Activated CD4-positive, alpha-beta T cell treated with anti-CD3 and anti-CD28 coated beads, Interleukin-2, amount 50 U/mL, for 1 hour (primary cell): ENCODE results near the gene BCDIN3D.

Experiments
- DNase-seq: peaks from one replicate; pipeline ENCODE4 v3.0.0-alpha.2; 2020

The BCDIN3D gene

GRCh38 chr12:49813131-49813530 lies 29.8 kb downstream of the BCDIN3D start:
- no peak for DNase-seq

- no peak for DNase-seq
These were observed 30.9 kb downstream of the BCDIN3D start for GRCh38 chr12:49811961-49812401.

DNA sequence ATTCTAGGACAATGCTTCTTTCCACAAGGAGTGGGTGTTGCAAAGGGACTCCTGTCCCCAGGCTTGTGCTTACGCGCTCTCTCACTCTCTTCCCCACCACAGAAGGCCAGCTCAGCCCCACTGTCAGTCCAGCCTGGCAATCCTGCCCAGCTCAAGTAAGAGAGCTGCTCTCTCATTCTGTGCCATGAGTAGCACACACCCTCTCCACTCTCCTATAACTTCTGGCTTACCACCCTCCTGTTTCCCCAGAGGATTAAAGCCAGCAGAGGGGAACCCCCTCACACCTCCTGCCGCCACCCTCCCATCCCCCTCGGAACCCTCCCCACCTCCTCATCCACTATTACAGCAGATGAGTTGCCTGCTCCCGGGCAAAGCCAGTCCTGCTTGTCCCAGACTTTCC lies 31.8 kb downstream of the BCDIN3D start:
- no peak for DNase-seq

- DNase-seq, result no peak
These were observed 33.0 kb downstream of the BCDIN3D start for GRCh38 chr12:49809906-49810389.

DNA sequence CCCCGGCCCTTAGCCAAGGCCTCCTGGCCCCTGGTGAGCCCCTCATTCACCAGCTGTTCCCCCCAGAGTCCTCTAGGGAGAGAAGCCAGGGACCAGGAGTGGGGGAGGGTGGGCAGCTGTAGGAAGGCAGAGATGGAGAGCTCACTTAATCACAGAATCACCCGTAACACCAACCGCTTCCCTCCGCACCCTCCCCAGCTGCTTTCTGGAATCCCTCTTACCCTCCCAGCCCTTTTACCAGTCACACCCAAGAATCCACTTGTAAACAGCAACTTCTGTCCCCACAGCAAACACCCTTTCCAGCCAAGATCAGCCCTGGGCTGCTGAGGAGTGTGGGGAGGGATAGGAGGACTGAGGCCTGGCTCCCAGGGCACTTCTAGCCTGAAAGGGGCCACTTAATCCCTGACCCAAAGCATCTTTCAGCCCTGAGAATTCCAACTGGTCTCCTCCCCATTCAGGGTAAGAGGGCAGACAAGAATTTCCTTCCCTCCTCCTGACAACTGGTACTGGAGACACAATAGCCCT lies 33.5 kb downstream of the BCDIN3D start:
- DNase-seq, result no peak

GRCh38 chr12:49808686-49809380 lies 34.1 kb downstream of the BCDIN3D start:
- no peak for DNase-seq

GRCh38 chr12:49807991-49808580 lies 34.8 kb downstream of the BCDIN3D start:
- DNase-seq, result no peak

GRCh38 chr12:49806877-49807276 lies 36.0 kb downstream of the BCDIN3D start:
- DNase-seq, result no peak

DNA sequence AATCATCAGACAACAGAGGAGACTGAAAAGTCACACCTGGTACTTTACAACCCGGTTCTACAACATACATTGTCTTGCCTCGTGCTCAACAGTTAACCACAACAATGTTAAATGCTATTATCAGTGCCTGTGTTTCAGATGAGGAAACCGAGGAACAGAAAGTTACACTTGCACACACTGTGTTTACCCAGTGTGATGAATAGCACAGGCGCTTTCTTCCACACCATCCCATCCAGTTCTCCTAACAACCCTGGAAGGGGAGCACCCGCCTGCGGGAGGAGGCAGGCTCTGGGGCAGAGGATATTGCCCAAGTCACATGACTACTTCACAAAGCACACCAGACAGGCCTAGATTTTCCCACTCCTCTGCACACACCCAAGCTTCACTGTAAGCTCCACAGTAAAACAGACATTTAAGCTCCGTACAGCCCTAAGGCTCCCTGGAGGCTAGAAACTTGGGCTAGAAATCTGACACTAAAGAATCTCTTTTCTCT lies 36.5 kb downstream of the BCDIN3D start:
- no peak for DNase-seq

DNA sequence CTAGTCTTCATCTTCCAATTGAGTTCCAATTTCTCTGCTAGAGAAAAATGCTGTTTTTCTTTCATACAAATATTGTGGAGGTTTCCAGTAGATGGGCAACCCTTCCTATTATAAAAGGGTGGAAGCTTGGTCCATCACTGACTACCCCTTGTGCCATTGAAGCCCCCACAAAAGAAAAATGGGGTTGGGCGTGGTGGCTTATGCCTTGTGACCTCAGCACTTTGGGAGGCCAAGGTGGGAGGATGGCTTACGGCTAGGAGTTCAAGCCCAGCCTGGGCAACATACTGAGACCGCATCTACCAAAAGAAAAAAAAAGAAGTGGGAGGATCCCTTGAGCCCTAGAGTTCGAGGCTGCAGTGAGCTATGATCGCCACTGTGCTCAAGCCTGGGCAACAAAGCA lies 37.5 kb downstream of the BCDIN3D start:
- no peak for DNase-seq

GRCh38 chr12:49804821-49805220 lies 38.1 kb downstream of the BCDIN3D start:
- no peak for DNase-seq

DNA sequence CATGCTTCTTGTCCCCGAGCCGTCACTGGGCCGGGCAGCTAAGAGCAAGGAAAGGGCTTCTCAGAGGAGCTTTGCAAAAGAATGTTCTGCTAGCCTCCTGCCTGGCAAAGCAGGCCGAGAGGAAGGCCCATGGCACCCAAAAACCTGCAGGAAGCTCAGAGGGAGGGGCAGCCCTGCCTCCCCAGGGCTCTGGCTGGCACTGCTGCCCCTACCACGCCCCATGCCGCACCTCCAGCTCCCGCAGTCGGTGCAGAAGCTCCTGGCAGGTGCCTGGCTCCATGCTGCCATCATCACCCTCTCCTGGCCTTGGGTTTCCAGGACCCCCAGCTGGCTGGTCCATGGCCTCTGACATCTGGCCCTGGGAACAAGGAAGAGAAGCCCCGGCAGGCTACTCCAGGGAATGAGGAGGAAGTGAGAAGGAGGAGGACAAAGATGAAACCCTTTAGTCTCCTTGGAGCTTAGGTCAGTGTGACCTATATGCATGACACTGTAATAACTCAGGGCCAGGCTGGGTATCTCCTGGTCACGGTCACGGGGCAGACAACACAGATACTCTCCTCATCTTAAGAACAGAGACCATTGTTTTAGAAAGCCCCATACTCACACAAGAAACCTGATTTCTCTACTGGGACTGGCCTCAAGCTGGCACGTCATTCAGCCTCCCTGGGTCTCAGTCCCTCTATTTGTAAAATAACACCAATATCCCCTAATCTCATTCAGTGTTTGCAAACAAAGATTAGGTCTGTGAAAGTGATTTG lies 39.0 kb downstream of the BCDIN3D start:
- DNase-seq, result no peak

- DNase-seq, result no peak
These were observed 41.5 kb downstream of the BCDIN3D start for GRCh38 chr12:49801141-49802063.

GRCh38 chr12:49800421-49801140 lies 42.3 kb downstream of the BCDIN3D start:
- no peak for DNase-seq

- DNase-seq, result no peak
These were observed 44.0 kb downstream of the BCDIN3D start for GRCh38 chr12:49798934-49799333.

DNA sequence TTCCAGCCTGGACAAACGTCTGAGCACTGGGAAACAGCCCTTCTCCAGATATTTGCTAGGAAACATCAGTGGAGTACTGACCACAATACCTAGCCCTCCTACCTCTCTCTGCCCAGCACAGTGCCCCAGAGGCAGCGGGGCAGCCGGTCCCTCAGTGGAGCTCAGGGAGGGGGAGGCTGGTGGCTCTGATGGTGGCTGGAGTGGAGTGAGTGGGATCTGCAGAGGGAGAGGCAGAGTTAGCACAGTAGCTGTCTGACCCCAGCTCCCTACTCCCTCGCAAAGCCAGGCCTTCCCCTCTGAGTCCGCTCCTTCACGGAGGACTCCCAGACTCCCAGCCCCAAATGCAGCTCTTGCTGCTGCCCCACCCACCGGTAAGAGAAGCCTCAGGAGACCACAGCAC lies 44.7 kb downstream of the BCDIN3D start:
- no peak for DNase-seq

DNA sequence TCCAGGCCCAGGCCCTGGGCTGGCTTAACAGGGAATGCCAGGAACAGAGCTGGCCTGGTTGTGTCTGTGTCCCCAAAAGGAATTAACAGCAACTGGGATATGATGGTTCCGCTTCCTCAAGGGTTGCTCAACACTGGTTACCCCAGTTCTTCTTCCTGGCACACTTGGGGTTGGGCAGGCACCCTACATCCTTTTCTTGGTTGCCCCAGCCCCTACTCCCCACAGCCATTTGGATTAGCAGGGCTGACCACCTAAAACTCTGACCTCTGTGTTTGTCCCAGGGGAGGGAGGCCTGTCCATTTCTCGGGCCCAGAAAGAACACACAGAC lies 45.5 kb downstream of the BCDIN3D start:
- no peak for DNase-seq

- DNase-seq, result no peak
These were observed 46.1 kb downstream of the BCDIN3D start for GRCh38 chr12:49796606-49797448.

DNA sequence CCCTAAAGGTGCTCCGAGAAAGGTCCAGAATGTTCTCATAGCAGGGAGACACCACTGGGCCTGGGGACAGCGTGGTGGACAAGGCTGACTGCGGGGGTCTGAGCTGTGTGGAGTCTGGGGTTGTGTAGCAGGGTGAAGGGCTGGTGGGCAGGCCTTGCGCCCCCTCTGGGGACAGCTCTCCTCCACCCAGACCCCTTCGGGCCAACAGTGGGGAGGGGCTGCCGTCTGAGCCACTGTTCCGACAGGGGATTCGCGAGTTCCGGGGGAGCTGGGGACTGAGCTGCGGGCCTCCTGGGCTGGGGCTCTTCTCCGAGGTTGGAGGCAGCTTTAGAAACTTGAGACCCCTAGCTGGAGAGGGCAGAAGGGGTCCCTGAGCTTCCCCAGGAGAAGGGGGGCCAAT lies 46.8 kb downstream of the BCDIN3D start:
- DNase-seq, result no peak

DNA sequence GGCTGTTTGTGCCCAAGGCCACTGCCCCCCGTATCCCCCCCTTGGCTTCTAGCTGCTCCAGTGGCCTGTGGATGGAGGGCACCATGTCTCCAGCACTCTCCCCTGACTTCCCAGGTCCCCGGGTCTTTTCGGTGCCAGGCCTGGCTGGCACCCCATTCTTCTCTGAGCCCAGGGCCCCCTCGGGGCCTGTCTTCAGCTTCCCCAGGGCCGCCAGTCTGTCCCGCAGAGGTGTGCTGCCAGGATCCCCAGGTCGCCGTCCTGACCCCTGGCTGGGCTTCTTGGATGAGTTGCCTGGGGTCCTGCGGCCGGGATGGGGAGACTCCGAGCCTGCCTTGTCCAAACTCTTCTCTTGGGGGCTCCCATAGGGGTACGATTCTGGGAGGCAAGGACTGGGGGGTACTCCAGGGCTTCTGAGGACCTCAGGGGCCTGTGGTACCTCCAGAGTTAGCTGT lies 47.2 kb downstream of the BCDIN3D start:
- DNase-seq, result no peak
